A549 (cell line): ENCODE results near the gene SLC25A26. TPM values are rescaled to one million over a fixed set of nuclear protein-coding genes. Genes with fewer than 3 reads are reported as not detected.
"Not testable (repeated sequence)": the region's sequence is repeated elsewhere in the genome, so short reads cannot be mapped to it uniquely, and the experiment has no call there.

Experiments
- ATAC-seq, 2 experiments: fragments of 200-7000 bp in 1 of 2; fragments of >200 bp in 1 of 2; cut with Nextera tagmentation in 1 of 2; cut with Tn5 transposase in 1 of 2; 3 replicates each; pipeline versions ENCODE4 v1.8.0 to v1.9.1; 2018 to 2020; ENCODE audit warnings: mild to moderate bottlenecking in 1 of 2, moderate library complexity in 1 of 2
- CTCF ChIA-PET: fragments of 300-600 bp; sonication (Branson Sonifier 250); formaldehyde crosslinking; extraction: SDS; loops from one replicate; lab custom pipeline; 2021; ENCODE audit warnings: antibody characterized with exemption, inconsistent platforms; lab: Yijun Ruan, JAX
- POLR2A ChIA-PET: fragments of 350-600 bp; formaldehyde crosslinking; extraction: SDS; loops from one replicate; lab custom pipeline; 2021; ENCODE audit warnings: antibody characterized with exemption, inconsistent platforms; lab: Yijun Ruan, JAX
- DNase-seq, 2 experiments: peaks; one replicate each; pipeline versions ENCODE4 v3.0.0 to v3.0.0-alpha.2; 2011 to 2016; ENCODE audit warnings: low read depth in 1 of 2, low spot score in 1 of 2
- FAIRE-seq: peaks from 2 replicates; lab custom pipeline; 2011; peaks lifted over from hg19 to GRCh38; lab: Jason Lieb, UNC
- H3K27ac ChIP-seq, 2 experiments: fragments of >200 bp; sonication (Bioruptor Twin); formaldehyde crosslinking; 3 replicates each; pipeline ENCODE4 v1.5.1; 2016 to 2017
- H3K4me1 ChIP-seq: fragments of >200 bp; sonication (Bioruptor Twin); formaldehyde crosslinking; 3 replicates; pipeline ENCODE4 v1.6.1; 2016
- H3K4me2 ChIP-seq: fragments of >200 bp; sonication (Bioruptor Twin); formaldehyde crosslinking; 3 replicates; pipeline ENCODE4 v1.6.1; 2016
- H3K4me3 ChIP-seq: fragments of >200 bp; sonication (Bioruptor Twin); formaldehyde crosslinking; 3 replicates; pipeline ENCODE4 v1.5.1; 2016
- H3K9me3 ChIP-seq: fragments of >200 bp; sonication (Bioruptor Twin); formaldehyde crosslinking; 3 replicates; pipeline ENCODE4 v1.6.1; 2016
- EP300 ChIP-seq, 2 experiments: fragments of >200 bp; sonication (Bioruptor Twin); formaldehyde crosslinking; IDR thresholded peaks; 2 replicates in 1 of 2; 3 replicates in 1 of 2; pipeline ENCODE4 v1.6.1; 2016 to 2017
- GATA3 ChIP-seq: IDR thresholded peaks from 2 replicates; pipeline ENCODE4 v1.6.1; 2012; ENCODE audit warnings: borderline replicate concordance
- HDAC2 ChIP-seq: fragments of 200-600 bp; sonication (generic); IDR thresholded peaks from 2 replicates; pipeline ENCODE4 v1.6.1; 2016
- HEYL ChIP-seq: fragments of 250-450 bp; sonication (Bioruptor Pico); IDR thresholded peaks from 2 replicates; pipeline ENCODE4 v1.8.0; 2021; ENCODE audit warnings: mild to moderate bottlenecking, moderate library complexity
- HOXA7 ChIP-seq: fragments of 250-450 bp; sonication (Bioruptor Pico); IDR thresholded peaks from 2 replicates; pipeline ENCODE4 v1.5.0; 2020; ENCODE audit warnings: mild to moderate bottlenecking, moderate library complexity
- HOXB5 ChIP-seq: fragments of 250-450 bp; sonication (Bioruptor Pico); IDR thresholded peaks from 2 replicates; pipeline ENCODE4 v1.5.0; 2020; ENCODE audit warnings: mild to moderate bottlenecking, moderate library complexity
- JUN ChIP-seq, 2 experiments: fragments of >200 bp; sonication (Bioruptor Twin); formaldehyde crosslinking; IDR thresholded peaks; 2 replicates in 1 of 2; 3 replicates in 1 of 2; pipeline ENCODE4 v1.6.1; 2016 to 2017
- KDM5A ChIP-seq: fragments of 200-600 bp; sonication (generic); IDR thresholded peaks from 2 replicates; pipeline ENCODE4 v1.6.1; 2016; ENCODE audit warnings: antibody characterized with exemption, mild to moderate bottlenecking
- NR3C1 ChIP-seq: fragments of >200 bp; sonication (Bioruptor Twin); formaldehyde crosslinking; IDR thresholded peaks from 3 replicates; pipeline ENCODE4 v1.6.1; 2017
- PHF8 ChIP-seq: fragments of 200-600 bp; sonication (generic); IDR thresholded peaks from 2 replicates; pipeline ENCODE4 v1.6.1; 2016; ENCODE audit warnings: low read depth, mild to moderate bottlenecking, antibody characterized with exemption, moderate library complexity, borderline replicate concordance
- POLR2A ChIP-seq: IDR thresholded peaks from 2 replicates; pipeline ENCODE4 v1.6.1; 2012; ENCODE audit warnings: mild to moderate bottlenecking, low read length
- RAD21 ChIP-seq, 2 experiments: fragments of >200 bp in 1 of 2; sonication (Bioruptor Twin) in 1 of 2; formaldehyde crosslinking in 1 of 2; IDR thresholded peaks in 1 of 2; conservative IDR thresholded peaks in 1 of 2; 2 replicates in 1 of 2; 3 replicates in 1 of 2; pipeline ENCODE4 v1.6.1; 2012 to 2018; ENCODE audit warnings: inconsistent platforms in 1 of 2
- RCOR1 ChIP-seq: fragments of 150-350 bp; IDR thresholded peaks from 2 replicates; pipeline ENCODE4 v1.6.1; 2014; ENCODE audit warnings: antibody characterized with exemption, low read length, low read depth
- RNF2 ChIP-seq: fragments of 200-600 bp; sonication (generic); IDR thresholded peaks from 2 replicates; pipeline ENCODE4 v1.6.1; 2016; ENCODE audit warnings: low read depth, mild to moderate bottlenecking, antibody characterized with exemption, moderate library complexity, borderline replicate concordance
- SMC3 ChIP-seq: fragments of >200 bp; sonication (Bioruptor Twin); formaldehyde crosslinking; IDR thresholded peaks from 3 replicates; pipeline ENCODE4 v1.6.1; 2018; ENCODE audit warnings: inconsistent platforms
- TFCP2L1 ChIP-seq: fragments of 250-450 bp; sonication (Bioruptor Pico); IDR thresholded peaks from 2 replicates; pipeline ENCODE4 v1.5.0; 2021; ENCODE audit warnings: mild to moderate bottlenecking
- ZC3H11A ChIP-seq: fragments of 450-650 bp; IDR thresholded peaks from 2 replicates; pipeline ENCODE4 v1.6.1; 2014; ENCODE audit warnings: antibody characterized with exemption, mild to moderate bottlenecking
- ZFP36 ChIP-seq: fragments of 450-650 bp; IDR thresholded peaks from 2 replicates; pipeline ENCODE4 v1.6.1; 2014; ENCODE audit warnings: borderline replicate concordance; ENCODE audit not compliant: partially characterized antibody
- WGBS: methylation state at CpG from one replicate; pipeline ENCODE4 v1.1.6; 2017; ENCODE audit errors: missing lambda C conversion rate; 5-methylcytosine and 5-hydroxymethylcytosine counted together
- polyA plus RNA-seq, 4 experiments: library from polyadenylated mRNA; depleted of rRNA in 3 of 4; stranded (reverse); fragments of >200 nt; fragmentation: RNase III in 1 of 4; extraction: RNeasy Plus Mini Kit Qiagen cat#74134 plus additional on column Dnase treatment in 1 of 4; gene quantifications; 2 replicates in 3 of 4; 3 replicates in 1 of 4; pipeline ENCODE4 v1.2.3, GENCODE V29; 2011 to 2017
- TF ChIP-seq, protein P1 (sequence below): IDR thresholded peaks from 2 replicates; pipeline ENCODE4 v1.6.1; 2012
- TF ChIP-seq, protein P2 (sequence below): fragments of >200 bp; sonication (Bioruptor Twin); formaldehyde crosslinking; IDR thresholded peaks from 3 replicates; pipeline ENCODE4 v1.6.1; 2016
- TF ChIP-seq, protein P3 (sequence below): fragments of 200-600 bp; sonication (generic); IDR thresholded peaks from 2 replicates; pipeline ENCODE4 v1.6.1; 2016; ENCODE audit warnings: antibody characterized with exemption, mild to moderate bottlenecking, moderate library complexity
- TF ChIP-seq, protein P4 (sequence below): IDR thresholded peaks from 2 replicates; pipeline ENCODE4 v1.6.1; 2012

The SLC25A26 gene
- polyA plus RNA-seq, 2 of the 4 experiments (the other 2 are of a cell fraction) = 13.0 to 30.5 TPM

DNA sequence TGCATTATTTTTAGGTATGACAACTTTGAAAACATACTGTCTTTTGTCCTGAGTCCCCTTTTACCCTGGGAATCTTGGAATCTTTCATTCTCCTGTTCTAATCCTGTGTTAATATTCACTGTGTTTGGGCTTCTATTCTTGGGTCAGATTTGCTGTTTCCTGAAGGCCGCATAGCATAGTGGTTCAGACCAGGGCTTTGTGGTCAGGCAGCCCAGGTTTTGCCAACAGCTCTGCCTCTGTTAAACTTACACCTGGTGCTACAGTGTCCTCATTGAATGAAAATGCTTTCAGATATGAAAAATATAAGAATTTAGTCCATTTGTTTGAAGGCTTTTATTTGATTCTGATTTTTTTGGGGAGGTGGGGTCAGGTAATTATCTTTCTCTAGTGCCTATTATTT, 58.4 kb downstream of the SLC25A26 start:
- no peak overlapping the region for H3K27ac ChIP-seq
- 100% methylated on average over 1 of the region's 1 CpG for WGBS
- no peaks in the 10 kb centered on the region for H3K4me1 ChIP-seq
- no peak overlapping the region for H3K4me3 ChIP-seq
- H3K4me2 ChIP-seq = no peak overlapping the region
- POLR2A ChIA-PET = no interaction called here
- no peak for TF ChIP-seq HOXA7 (CRISPR knock-in tag)
- TF ChIP-seq, protein P1, sequence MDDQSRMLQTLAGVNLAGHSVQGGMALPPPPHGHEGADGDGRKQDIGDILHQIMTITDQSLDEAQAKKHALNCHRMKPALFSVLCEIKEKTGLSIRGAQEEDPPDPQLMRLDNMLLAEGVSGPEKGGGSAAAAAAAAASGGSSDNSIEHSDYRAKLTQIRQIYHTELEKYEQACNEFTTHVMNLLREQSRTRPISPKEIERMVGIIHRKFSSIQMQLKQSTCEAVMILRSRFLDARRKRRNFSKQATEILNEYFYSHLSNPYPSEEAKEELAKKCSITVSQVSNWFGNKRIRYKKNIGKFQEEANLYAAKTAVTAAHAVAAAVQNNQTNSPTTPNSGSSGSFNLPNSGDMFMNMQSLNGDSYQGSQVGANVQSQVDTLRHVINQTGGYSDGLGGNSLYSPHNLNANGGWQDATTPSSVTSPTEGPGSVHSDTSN = no peak
- TF ChIP-seq ZC3H11A = no peak
- TF ChIP-seq POLR2A = no peak
- TF ChIP-seq KDM5A = no peak
- no peak for TF ChIP-seq JUN (IDR thresholded peaks at IDR 0.05)
- no peak for TF ChIP-seq HDAC2
- TF ChIP-seq NR3C1 = no peak
- TF ChIP-seq, protein P2, sequence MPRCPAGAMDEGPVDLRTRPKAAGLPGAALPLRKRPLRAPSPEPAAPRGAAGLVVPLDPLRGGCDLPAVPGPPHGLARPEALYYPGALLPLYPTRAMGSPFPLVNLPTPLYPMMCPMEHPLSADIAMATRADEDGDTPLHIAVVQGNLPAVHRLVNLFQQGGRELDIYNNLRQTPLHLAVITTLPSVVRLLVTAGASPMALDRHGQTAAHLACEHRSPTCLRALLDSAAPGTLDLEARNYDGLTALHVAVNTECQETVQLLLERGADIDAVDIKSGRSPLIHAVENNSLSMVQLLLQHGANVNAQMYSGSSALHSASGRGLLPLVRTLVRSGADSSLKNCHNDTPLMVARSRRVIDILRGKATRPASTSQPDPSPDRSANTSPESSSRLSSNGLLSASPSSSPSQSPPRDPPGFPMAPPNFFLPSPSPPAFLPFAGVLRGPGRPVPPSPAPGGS = no peak
- TF ChIP-seq ZFP36 = no peak
- TF ChIP-seq TFCP2L1 (CRISPR knock-in tag) = no peak
- no peak for DNase-seq
- H3K9me3 ChIP-seq = no peaks in the 10 kb centered on the region
- FAIRE-seq = no peak
- no peak for ATAC-seq
- CTCF ChIA-PET = interaction anchor here (0.8 to 3.0 kb wide), 4 partner anchors 25 to 544 kb away, joined by 3 to 30 read pairs (median 6); no protein-coding TSS in a partner anchor

DNA sequence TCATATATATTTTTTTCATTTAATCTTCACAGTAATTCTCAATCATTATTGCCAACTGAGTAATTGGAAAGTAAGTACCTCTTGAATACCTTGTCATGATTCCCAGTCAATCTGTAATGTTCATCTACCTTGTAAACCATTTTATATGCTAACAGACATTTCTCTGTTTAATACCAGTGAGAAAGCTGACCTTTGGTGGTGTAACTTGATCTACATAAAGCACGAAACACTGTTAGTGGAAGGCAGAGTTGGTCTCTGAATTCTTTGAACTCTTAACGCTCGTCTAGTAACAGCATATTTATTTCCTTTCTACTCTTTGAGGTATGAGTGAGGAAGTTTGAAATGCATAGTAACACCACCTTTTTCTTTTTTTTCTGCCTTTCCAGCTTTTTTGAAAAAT, 59.5 kb downstream of the SLC25A26 start:
- ChIA-PET CTCF (interaction anchor here (0.9 to 2.4 kb wide), 2 partner anchors 535 to 543 kb away, joined by 4 to 9 read pairs; no protein-coding TSS in a partner anchor), POLR2A (no interaction called here)
- Histone ChIP-seq H3K9me3 (no peaks in the 10 kb centered on the region), H3K4me1 (no peaks in the 10 kb centered on the region), H3K4me2 (no peak overlapping the region), H3K4me3 (no peak overlapping the region), H3K27ac (no peak overlapping the region)
- ATAC-seq = no peak
- no peak for FAIRE-seq
- TF ChIP-seq, protein P3, sequence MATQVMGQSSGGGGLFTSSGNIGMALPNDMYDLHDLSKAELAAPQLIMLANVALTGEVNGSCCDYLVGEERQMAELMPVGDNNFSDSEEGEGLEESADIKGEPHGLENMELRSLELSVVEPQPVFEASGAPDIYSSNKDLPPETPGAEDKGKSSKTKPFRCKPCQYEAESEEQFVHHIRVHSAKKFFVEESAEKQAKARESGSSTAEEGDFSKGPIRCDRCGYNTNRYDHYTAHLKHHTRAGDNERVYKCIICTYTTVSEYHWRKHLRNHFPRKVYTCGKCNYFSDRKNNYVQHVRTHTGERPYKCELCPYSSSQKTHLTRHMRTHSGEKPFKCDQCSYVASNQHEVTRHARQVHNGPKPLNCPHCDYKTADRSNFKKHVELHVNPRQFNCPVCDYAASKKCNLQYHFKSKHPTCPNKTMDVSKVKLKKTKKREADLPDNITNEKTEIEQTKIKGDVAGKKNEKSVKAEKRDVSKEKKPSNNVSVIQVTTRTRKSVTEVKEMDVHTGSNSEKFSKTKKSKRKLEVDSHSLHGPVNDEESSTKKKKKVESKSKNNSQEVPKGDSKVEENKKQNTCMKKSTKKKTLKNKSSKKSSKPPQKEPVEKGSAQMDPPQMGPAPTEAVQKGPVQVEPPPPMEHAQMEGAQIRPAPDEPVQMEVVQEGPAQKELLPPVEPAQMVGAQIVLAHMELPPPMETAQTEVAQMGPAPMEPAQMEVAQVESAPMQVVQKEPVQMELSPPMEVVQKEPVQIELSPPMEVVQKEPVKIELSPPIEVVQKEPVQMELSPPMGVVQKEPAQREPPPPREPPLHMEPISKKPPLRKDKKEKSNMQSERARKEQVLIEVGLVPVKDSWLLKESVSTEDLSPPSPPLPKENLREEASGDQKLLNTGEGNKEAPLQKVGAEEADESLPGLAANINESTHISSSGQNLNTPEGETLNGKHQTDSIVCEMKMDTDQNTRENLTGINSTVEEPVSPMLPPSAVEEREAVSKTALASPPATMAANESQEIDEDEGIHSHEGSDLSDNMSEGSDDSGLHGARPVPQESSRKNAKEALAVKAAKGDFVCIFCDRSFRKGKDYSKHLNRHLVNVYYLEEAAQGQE = no peak
- WGBS = 89% methylated on average over 3 of the region's 3 CpGs
- DNase-seq = no peak

GRCh38 chr3:66291922-66292321, 71.1 kb downstream of the SLC25A26 start:
- H3K9me3 ChIP-seq, DNase-seq, H3K4me3 ChIP-seq, FAIRE-seq, ATAC-seq, H3K4me2 ChIP-seq, POLR2A ChIA-PET, H3K4me1 ChIP-seq, H3K27ac ChIP-seq: not testable (repeated sequence)
- CTCF ChIA-PET = interaction anchor here (0.9 to 1.8 kb wide), 2 partner anchors 12 to 86 kb away, joined by 3 to 4 read pairs; no protein-coding TSS in a partner anchor
- 90% methylated on average over 4 of the region's 4 CpGs for WGBS

DNA sequence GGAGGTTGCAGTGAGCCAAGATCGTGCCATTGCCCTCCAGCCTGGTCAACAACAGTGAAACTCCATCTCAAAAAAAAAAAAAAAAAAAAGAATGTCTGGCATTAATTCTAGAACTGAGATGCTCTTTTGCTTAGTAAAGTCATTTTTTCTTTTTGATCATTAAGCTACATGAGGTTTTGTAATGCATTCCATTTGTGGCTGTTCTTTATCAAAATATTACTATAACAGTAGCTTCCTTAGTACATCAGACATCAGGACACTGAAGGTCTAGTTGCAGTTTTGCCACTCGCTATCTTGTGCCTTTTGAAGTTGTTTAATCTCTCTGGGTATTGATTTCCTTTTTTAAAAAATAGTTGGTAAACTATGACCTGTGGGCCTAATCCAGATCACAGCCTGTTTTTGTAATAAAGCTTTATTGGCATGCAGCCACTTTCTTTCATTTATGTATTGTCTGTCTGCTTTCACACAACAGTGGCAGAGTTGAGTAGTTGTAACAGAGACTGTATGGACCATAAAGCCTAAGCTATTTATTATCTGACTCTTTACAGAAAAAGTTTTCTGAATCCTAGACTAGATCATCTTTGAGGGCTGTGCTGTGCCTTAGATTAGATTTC, 76.6 kb downstream of the SLC25A26 start:
- H3K4me2 ChIP-seq = no peak overlapping the region
- ATAC-seq (no peak), DNase-seq (no peak), FAIRE-seq (no peak)
- TF ChIP-seq ZFP36 (no peak), TFCP2L1 (CRISPR knock-in tag) (no peak), PHF8 (no peak), HOXB5 (CRISPR knock-in tag) (no peak), NR3C1 (no peak), HDAC2 (no peak), RNF2 (no peak), RAD21 (conservative IDR thresholded peaks at IDR 0.05 in 1 of 2, IDR thresholded peaks at IDR 0.05 in 1 of 2) (no peak), GATA3 (no peak), HEYL (CRISPR knock-in tag) (no peak), POLR2A (no peak), EP300 (IDR thresholded peaks at IDR 0.05) (no peak), SMC3 (no peak), RCOR1 (no peak)
- TF ChIP-seq, protein P4, sequence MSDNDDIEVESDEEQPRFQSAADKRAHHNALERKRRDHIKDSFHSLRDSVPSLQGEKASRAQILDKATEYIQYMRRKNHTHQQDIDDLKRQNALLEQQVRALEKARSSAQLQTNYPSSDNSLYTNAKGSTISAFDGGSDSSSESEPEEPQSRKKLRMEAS = no peak
- WGBS = 96% methylated on average over 2 of the region's 2 CpGs
- no peak overlapping the region for H3K4me3 ChIP-seq
- CTCF ChIA-PET = interaction anchor here (0.9 to 1.4 kb wide), 4 partner anchors 44 to 525 kb away, joined by 3 to 4 read pairs (median 4); no protein-coding TSS in a partner anchor
- POLR2A ChIA-PET = no interaction called here
- no peaks in the 10 kb centered on the region for H3K4me1 ChIP-seq
- no peaks in the 10 kb centered on the region for H3K9me3 ChIP-seq
- H3K27ac ChIP-seq = no peak overlapping the region
